ENCODE results near the gene PLAU.

- no peak for TF ChIP-seq ZBTB21 (CRISPR knock-in tag; IDR thresholded peaks at IDR 0.05; ENCODE audit: borderline replicate concordance)
- TF ChIP-seq CTCF (IDR thresholded peaks at IDR 0.05) = no peak
- TF ChIP-seq ZNF121 (CRISPR knock-in tag; IDR thresholded peaks at IDR 0.05) = no peak
- no peak for TF ChIP-seq ZNF232 (CRISPR knock-in tag; IDR thresholded peaks at IDR 0.05)
- TF ChIP-seq FOXK1 (CRISPR knock-in tag; IDR thresholded peaks at IDR 0.05) = no peak
- no peak for TF ChIP-seq NFYB (CRISPR knock-in tag; conservative IDR thresholded peaks at IDR 0.05; ENCODE audit: low read depth)
- no peak for TF ChIP-seq FOXP1 (CRISPR knock-in tag; IDR thresholded peaks at IDR 0.05; ENCODE audit: borderline replicate concordance)
- no peak for TF ChIP-seq STAT6 (CRISPR knock-in tag; conservative IDR thresholded peaks at IDR 0.05; ENCODE audit: low read depth)
- no peak for TF ChIP-seq USF2 (CRISPR knock-in tag; IDR thresholded peaks at IDR 0.05)
- TF ChIP-seq USF1 (CRISPR knock-in tag; IDR thresholded peaks at IDR 0.05) = no peak
- no peak for TF ChIP-seq PREB (CRISPR knock-in tag; IDR thresholded peaks at IDR 0.05; ENCODE audit: borderline replicate concordance)
Measured at GRCh38 chr10:73884017-73884416, 26.9 kb upstream of the PLAU start.

Measured in WTC11 (cell line).